Activated CD4-positive, CD25-positive, alpha-beta regulatory T cell (primary cell): Measurements from ENCODE around the gene SLC2A13.
"Not testable (repeated sequence)": the region's sequence is repeated elsewhere in the genome, so short reads cannot be mapped to it uniquely, and the experiment has no call there.

Source experiments
- DNase-seq, 4 experiments: peaks; one replicate each; lab custom pipeline; 2025; lab: John Stamatoyannopoulos, UW

SLC2A13 gene

GRCh38 chr12:40038619-40039018 is 67.3 kb downstream of the SLC2A13 start:
- DNase-seq: no peak

- no peak for DNase-seq
These were observed 71.2 kb downstream of the SLC2A13 start for GRCh38 chr12:40034712-40035111.

GRCh38 chr12:40034156-40034555 is 71.7 kb downstream of the SLC2A13 start:
- no peak for DNase-seq

DNA sequence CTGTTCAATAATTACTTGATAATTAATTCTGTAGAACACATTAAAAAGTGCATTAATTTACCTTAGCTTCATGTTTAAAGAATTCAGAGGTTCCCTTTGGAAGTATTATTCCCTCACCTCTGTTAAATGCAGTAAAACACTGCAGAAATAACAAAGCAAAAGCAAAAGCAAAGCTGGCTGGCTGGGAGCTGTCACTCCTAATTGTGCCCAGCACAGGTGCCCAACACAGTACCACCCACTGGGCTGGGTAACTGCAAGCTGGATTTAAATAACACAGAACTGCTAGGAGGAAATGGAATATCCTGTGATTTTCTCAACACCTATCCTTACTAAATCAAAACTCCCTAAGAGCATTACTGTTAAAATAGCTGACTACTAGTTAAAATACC is 72.6 kb downstream of the SLC2A13 start:
- no peak for DNase-seq

DNA sequence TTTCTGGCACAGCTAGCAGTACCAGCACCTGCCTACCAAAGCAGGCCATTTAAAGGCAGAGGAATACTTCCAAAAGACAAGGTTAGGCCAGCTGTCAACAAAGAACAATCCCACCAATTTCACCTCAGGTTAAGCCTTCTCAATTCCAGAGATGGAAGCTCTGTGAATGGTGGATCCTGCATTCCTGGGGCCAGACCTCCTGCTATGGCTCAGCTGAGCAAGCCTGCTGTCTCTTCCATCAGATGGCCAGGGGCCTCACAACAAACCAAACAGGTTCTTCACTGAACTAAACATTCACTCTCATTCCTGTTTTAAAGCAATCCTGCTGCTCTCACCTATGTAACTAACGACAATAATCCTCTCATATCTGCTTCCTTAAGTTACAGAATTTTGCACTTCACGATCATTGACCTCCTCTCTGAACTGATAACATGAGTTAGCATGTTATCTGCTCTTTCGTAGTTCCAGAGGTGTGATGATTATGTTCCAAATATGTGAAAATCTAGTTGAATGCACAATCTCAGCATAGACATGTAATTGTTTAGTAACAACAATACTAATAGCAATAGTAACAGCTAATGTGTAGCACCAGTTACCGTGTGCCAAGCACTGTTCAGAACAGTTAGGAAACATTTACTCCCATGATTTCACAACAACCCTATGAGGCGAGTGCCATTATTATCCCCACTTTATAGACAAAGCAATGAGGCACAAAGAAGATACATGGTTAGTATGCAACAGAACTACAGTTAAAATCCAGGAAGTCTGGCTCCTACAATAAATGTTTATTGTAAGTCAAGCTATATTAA is 73.2 kb downstream of the SLC2A13 start:
- DNase-seq: no peak

GRCh38 chr12:40031965-40032364 is 73.9 kb downstream of the SLC2A13 start:
- no peak for DNase-seq

- DNase-seq: not testable (repeated sequence)
These were observed 74.9 kb downstream of the SLC2A13 start for GRCh38 chr12:40030970-40031369.

DNA sequence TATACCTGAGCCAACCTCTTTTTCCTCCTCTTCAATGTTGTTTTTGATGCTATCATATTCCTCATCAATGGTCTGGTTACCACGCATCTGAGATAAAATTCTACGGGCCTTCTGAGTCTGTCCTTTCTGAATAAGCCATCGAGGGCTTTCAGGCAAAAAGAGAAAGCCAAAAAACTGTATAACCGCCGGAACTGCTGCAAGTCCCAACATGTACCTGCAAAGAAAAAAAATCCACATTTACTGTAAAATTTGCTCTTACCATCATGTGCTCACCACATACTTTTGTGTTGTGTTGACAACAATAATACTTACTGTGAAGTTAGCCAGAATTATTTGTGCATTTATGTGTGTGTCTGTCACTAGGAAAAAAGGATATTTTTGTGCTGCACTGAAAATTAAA is 77.6 kb downstream of the SLC2A13 start:
- DNase-seq: no peak

DNA sequence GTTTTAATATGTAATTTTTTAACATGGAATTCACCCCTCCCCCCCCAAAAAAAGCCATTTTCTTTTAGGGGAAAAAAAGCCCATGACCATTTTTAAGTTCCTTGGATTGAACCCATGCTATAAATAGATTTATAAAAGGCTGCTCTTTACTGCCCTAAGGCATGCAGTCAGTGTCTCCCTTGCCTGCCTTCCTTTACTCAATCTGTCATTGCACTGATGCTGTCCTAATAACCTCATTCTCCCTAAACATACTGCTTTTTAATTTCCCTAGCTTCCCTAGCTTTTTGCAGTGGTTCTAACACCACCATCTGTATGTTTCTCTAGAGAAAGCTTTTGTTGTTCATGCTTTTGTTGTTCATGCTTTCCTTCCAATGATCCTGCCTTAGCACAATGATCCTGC is 83.0 kb downstream of the SLC2A13 start:
- DNase-seq: no peak

- no peak for DNase-seq
These were observed 85.6 kb downstream of the SLC2A13 start for GRCh38 chr12:40020261-40020691.

GRCh38 chr12:40017488-40017887 is 88.4 kb downstream of the SLC2A13 start:
- DNase-seq: no peak

DNA sequence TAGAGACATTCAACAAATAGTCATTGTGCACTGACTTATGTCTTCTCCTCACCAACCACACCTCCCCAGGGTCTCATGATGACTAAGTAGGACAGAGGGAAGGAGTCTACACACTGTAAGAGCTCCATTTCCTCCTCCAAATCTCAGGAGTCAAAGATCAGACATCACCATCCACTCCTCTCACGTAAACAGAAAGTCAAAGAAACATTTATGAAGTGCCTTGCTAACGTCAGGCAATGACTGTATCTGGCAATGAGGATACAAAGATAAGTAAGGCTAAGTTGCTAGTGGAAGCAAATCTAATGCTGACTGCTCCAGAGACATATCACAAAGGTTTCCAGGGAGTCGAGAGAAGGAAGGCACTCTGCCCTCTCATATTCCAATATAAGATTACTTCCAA is 88.9 kb downstream of the SLC2A13 start:
- DNase-seq: no peak

DNA sequence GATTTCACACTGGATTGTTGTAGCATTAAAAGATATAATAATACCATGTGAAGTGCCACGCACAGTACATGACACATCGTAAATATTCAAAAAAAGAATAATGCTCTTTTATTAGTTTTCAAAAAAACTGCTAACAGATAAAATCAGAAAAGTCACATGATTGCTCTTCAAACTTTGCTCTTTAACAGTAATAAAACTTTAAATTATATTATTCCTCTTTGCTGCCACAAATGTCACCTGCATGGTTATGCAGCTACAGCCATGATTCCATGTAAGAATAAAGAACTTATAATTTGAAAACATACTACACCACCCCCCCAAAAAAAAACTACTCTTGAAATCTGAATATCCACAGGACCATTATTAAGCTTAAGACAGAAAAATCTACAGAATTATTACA is 90.0 kb downstream of the SLC2A13 start:
- no peak for DNase-seq

DNA sequence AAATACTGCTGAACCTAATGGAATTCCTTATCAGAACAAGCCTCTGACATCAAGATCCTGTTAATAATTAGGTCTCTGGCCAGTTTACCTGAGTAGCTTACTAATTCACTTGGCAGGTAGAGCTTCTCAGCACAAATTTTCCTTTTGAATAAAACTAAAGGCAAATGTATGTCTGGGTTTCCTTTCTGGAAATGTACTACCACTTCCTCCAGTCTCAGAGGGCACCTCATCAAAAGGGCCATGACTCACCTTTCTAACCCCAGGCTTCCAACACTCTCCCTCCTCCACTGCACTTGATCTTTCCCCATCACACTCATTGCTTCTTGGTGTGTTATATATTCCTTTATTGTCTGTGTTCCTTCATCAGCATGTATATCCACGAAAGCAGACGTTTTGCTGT is 90.5 kb downstream of the SLC2A13 start:
- DNase-seq: no peak

GRCh38 chr12:40013847-40014246 is 92.0 kb downstream of the SLC2A13 start:
- DNase-seq: no peak

DNA sequence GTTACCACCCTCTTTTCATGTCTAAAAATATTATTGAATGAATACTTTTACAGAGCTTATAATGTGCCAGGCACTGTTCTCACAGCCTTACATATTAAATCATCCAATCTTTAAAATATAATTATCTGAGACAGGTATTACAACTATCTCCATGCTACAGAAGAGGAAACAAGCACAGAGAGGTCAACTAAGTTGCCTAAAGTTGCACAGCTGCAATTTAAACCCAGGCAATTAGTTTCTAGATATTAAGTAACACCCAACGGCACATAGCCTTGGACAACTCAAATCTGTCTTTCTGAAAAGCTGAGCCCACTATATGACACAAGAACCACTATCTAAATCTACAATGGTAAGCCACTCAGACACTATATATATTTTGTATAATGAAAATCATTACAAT is 92.6 kb downstream of the SLC2A13 start:
- DNase-seq: no peak

GRCh38 chr12:40012711-40013110 is 93.2 kb downstream of the SLC2A13 start:
- DNase-seq: no peak

DNA sequence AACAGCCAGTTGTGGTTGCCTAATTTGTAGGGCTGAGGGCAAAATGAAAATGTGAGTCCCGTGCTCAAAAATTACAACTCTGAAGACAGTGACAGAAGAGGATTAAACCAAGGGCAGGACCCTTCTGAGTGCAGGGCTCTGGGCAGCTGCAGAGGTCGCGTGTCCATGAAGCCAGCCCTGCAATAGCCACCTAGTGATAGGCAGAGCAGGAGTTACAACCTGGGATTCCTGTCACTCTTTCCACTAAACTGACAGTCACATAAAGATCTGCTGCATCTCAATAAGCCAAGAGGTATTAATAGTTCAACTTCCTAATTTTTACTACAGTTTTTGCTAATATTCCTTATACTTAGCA is 94.1 kb downstream of the SLC2A13 start:
- DNase-seq: no peak

DNA sequence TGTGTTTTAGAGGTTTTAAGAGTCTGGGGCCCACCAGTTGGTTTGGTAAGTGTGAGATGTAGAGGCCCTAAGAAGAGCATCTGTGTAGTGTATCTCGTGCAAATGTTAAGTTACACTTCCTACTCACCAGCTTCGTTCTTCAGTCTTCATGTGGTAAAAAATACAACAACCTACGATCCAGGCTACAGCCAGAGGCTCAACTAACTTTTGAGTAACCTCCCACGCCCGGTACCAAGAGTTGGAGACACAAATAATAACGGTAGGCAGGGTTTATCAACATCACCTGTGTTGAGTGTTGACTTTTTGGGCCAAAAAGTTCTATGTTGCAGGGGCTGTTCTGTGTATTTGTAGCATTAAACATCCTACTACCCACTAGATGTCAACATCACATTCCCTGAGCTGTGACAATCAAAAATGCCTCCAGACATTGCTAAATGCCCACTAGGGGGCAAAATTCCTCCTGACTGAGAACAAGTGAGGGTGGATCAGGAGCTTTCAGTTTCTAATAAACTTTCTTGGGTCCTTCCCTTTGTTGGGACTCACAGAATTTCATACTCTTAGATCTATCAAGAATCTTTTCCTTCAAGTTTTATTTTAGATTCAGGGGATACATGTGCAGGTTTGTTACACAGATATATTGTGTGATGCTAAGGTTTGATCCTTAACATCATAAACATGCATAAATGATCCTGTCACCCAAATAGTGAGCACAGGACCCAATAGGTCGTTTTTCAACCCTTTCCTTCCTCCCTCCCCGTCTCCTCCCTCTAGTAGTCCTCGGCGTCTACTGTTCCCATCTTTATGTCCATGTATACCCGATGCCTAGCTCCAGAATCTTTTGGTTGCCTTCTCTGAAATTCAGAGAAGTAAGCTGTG is 94.7 kb downstream of the SLC2A13 start:
- peak in 3 of 4 experiments; percentile 2 to 6 (median 3) for DNase-seq

DNA sequence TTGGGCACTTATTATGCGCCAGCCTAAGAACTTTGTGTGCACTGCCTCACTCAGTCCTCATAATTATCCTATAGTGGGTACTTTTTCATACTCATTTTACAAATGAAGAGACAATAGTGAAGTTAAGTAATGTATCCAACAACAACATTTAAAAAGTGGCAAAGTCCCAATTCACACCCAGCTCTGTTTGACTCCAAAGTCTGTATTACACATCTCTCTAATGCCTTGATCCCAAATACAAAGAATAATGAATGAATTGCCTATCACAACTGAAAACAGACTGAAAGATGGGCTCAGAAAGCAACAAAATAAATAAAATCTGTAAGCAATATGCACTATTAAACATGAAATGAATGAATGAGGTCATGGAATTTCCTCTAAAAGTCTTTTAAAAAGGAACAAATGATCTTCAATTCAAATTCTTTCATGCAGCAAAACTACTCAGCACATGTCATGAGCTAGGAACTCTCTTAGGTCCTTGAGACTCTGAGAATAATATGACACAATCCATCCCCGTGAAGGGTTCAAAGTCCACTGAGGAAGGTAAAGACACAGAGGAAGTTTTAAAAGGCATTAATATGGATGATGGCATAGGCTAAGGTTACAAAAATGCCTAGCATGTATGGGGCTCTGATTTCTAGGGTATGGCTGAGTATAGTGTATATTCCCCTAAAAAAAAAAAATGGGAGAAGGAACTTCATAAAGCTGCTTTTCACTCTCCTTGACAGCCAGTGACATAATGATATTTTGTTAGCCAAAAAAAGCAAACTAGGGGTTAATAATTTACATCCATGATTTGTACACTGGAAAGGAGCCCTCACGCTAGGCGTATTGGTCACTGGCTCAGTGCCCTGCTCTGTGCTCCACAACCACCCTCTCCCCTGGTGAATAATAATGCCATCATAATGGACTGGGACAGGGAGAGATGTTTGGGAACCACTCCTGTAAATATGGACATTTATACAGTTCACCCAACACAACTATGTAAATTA is 103.4 kb downstream of the SLC2A13 start:
- no peak for DNase-seq

GRCh38 chr12:40001406-40001805 is 104.5 kb downstream of the SLC2A13 start:
- DNase-seq: no peak

DNA sequence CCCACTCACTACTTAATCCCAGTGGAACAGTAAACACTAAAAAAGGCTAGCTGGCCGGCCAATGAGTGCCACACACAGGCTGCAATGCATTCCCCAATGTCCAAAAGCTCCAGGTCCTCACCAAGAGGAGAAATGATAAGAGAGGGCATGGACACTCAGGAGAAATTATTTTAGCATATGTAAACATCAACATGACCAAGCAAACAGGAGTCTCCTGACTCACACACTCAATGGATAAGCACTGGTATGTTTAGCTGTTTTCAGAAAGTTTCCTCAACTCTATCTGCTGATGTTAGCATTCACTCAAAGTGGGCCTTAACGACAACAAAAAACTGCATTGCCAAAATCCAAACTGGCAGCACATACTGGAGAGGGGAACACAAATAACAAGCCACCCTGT is 105.0 kb downstream of the SLC2A13 start:
- no peak for DNase-seq
